ENCODE data around the gene THSD4.

The THSD4 gene

GRCh38 chr15:71220828-71221227, 105.6 kb downstream of the THSD4 start:
- ChIA-PET POLR2A (no interaction called here), CTCF (no interaction called here)
- Histone ChIP-seq H3K27ac (ENCODE audit: insufficient read depth in 1 of 2, low read depth in 1 of 2, low read length in 2 of 2, poor library complexity in 1 of 2, severe bottlenecking in 2 of 2) (no peak overlapping the region), H3K4me1 (ENCODE audit: control extremely low read depth in 1 of 4, control insufficient read depth in 4 of 4, insufficient read depth in 4 of 4, low read length in 3 of 4) (no peaks in the 10 kb centered on the region), H3K4me3 (ENCODE audit: control insufficient read depth in 1 of 7, extremely low read depth in 1 of 7, insufficient read depth in 4 of 7, low read depth in 2 of 7, low read length in 6 of 7) (no peak overlapping the region), H3K9me3 (ENCODE audit: control extremely low read depth in 1 of 5, control insufficient read depth in 4 of 5, insufficient read depth in 2 of 5, low read depth in 1 of 5, low read length in 4 of 5) (peaks cover 0 to 7% (median 0%) of the 10 kb centered on the region in 5 experiments), H3K27me3 (replicated peaks in 2 of 5; ENCODE audit: control insufficient read depth in 4 of 5, insufficient read depth in 5 of 5, low read length in 4 of 5) (peaks cover 0 to 45% (median 14%) of the 10 kb centered on the region in 5 experiments), H3K36me3 (ENCODE audit: control insufficient read depth in 4 of 4, insufficient read depth in 4 of 4, low read length in 3 of 4) (no peaks in the 10 kb centered on the region)
- WGBS (ENCODE audit: insufficient coverage), result 94% methylated on average over 2 of the region's 3 CpGs
- DNase-seq, result no peak

GRCh38 chr15:71221417-71221816, 106.1 kb downstream of the THSD4 start:
- Histone ChIP-seq H3K36me3 (ENCODE audit: control insufficient read depth in 4 of 4, insufficient read depth in 4 of 4, low read length in 3 of 4) (no peaks in the 10 kb centered on the region), H3K9me3 (ENCODE audit: control extremely low read depth in 1 of 5, control insufficient read depth in 4 of 5, insufficient read depth in 2 of 5, low read depth in 1 of 5, low read length in 4 of 5) (peaks cover 0 to 3% (median 0%) of the 10 kb centered on the region in 5 experiments), H3K27ac (ENCODE audit: insufficient read depth in 1 of 2, low read depth in 1 of 2, low read length in 2 of 2, poor library complexity in 1 of 2, severe bottlenecking in 2 of 2) (no peak overlapping the region), H3K4me1 (ENCODE audit: control extremely low read depth in 1 of 4, control insufficient read depth in 4 of 4, insufficient read depth in 4 of 4, low read length in 3 of 4) (no peaks in the 10 kb centered on the region), H3K4me3 (ENCODE audit: control insufficient read depth in 1 of 7, extremely low read depth in 1 of 7, insufficient read depth in 4 of 7, low read depth in 2 of 7, low read length in 6 of 7) (no peak overlapping the region), H3K27me3 (replicated peaks in 2 of 5; ENCODE audit: control insufficient read depth in 4 of 5, insufficient read depth in 5 of 5, low read length in 4 of 5) (peaks cover 0 to 39% (median 10%) of the 10 kb centered on the region in 5 experiments)
- DNase-seq, result no peak
- POLR2A ChIA-PET, result no interaction called here
- no CpG with 5 or more reads among the region's 2 CpGs for WGBS (ENCODE audit: insufficient coverage)
- CTCF ChIA-PET, result no interaction called here

- WGBS (ENCODE audit: insufficient coverage), result 100% methylated on average over 1 of the region's 2 CpGs
These were observed 108.2 kb downstream of the THSD4 start for GRCh38 chr15:71223516-71223915.

GRCh38 chr15:71224024-71224423, 108.8 kb downstream of the THSD4 start:
- Histone ChIP-seq H3K36me3 (ENCODE audit: control insufficient read depth in 4 of 4, insufficient read depth in 4 of 4, low read length in 3 of 4) (no peaks in the 10 kb centered on the region), H3K9me3 (ENCODE audit: control extremely low read depth in 1 of 5, control insufficient read depth in 4 of 5, insufficient read depth in 2 of 5, low read depth in 1 of 5, low read length in 4 of 5) (no peaks in the 10 kb centered on the region), H3K4me1 (ENCODE audit: control extremely low read depth in 1 of 4, control insufficient read depth in 4 of 4, insufficient read depth in 4 of 4, low read length in 3 of 4) (no peaks in the 10 kb centered on the region), H3K27me3 (replicated peaks in 2 of 5; ENCODE audit: control insufficient read depth in 4 of 5, insufficient read depth in 5 of 5, low read length in 4 of 5) (peaks cover 0 to 31% (median 11%) of the 10 kb centered on the region in 5 experiments), H3K27ac (ENCODE audit: insufficient read depth in 1 of 2, low read depth in 1 of 2, low read length in 2 of 2, poor library complexity in 1 of 2, severe bottlenecking in 2 of 2) (no peak overlapping the region), H3K4me3 (ENCODE audit: control insufficient read depth in 1 of 7, extremely low read depth in 1 of 7, insufficient read depth in 4 of 7, low read depth in 2 of 7, low read length in 6 of 7) (no peak overlapping the region)
- ChIA-PET POLR2A (no interaction called here), CTCF (no interaction called here)
- DNase-seq, result no peak
- WGBS (ENCODE audit: insufficient coverage), result 88% methylated on average over 4 of the region's 4 CpGs

More at GRCh38 chr15:71223516-71223915, 108.2 kb downstream of the THSD4 start:
- CTCF ChIA-PET, result no interaction called here
- POLR2A ChIA-PET, result no interaction called here
- Histone ChIP-seq H3K4me3 (ENCODE audit: control insufficient read depth in 1 of 7, extremely low read depth in 1 of 7, insufficient read depth in 4 of 7, low read depth in 2 of 7, low read length in 6 of 7) (no peak overlapping the region), H3K9me3 (ENCODE audit: control extremely low read depth in 1 of 5, control insufficient read depth in 4 of 5, insufficient read depth in 2 of 5, low read depth in 1 of 5, low read length in 4 of 5) (no peaks in the 10 kb centered on the region), H3K27me3 (replicated peaks in 2 of 5; ENCODE audit: control insufficient read depth in 4 of 5, insufficient read depth in 5 of 5, low read length in 4 of 5) (peaks cover 0 to 31% (median 11%) of the 10 kb centered on the region in 5 experiments), H3K27ac (ENCODE audit: insufficient read depth in 1 of 2, low read depth in 1 of 2, low read length in 2 of 2, poor library complexity in 1 of 2, severe bottlenecking in 2 of 2) (no peak overlapping the region), H3K4me1 (ENCODE audit: control extremely low read depth in 1 of 4, control insufficient read depth in 4 of 4, insufficient read depth in 4 of 4, low read length in 3 of 4) (no peaks in the 10 kb centered on the region), H3K36me3 (ENCODE audit: control insufficient read depth in 4 of 4, insufficient read depth in 4 of 4, low read length in 3 of 4) (no peaks in the 10 kb centered on the region)
- no peak for DNase-seq

- H3K9me3 ChIP-seq (ENCODE audit: control extremely low read depth in 1 of 5, control insufficient read depth in 4 of 5, insufficient read depth in 2 of 5, low read depth in 1 of 5, low read length in 4 of 5), result no peaks in the 10 kb centered on the region
- peaks cover 0 to 26% (median 13%) of the 10 kb centered on the region in 5 experiments for H3K27me3 ChIP-seq (replicated peaks in 2 of 5; ENCODE audit: control insufficient read depth in 4 of 5, insufficient read depth in 5 of 5, low read length in 4 of 5)
- no peak for DNase-seq
- POLR2A ChIA-PET, result no interaction called here
- CTCF ChIA-PET, result no interaction called here
- H3K27ac ChIP-seq (ENCODE audit: insufficient read depth in 1 of 2, low read depth in 1 of 2, low read length in 2 of 2, poor library complexity in 1 of 2, severe bottlenecking in 2 of 2), result no peak overlapping the region
- H3K4me3 ChIP-seq (ENCODE audit: control insufficient read depth in 1 of 7, extremely low read depth in 1 of 7, insufficient read depth in 4 of 7, low read depth in 2 of 7, low read length in 6 of 7), result no peak overlapping the region
- 100% methylated on average over 1 of the region's 2 CpGs for whole genome bisulfite sequencing (ENCODE audit: insufficient coverage)
- no peaks in the 10 kb centered on the region for H3K36me3 ChIP-seq (ENCODE audit: control insufficient read depth in 4 of 4, insufficient read depth in 4 of 4, low read length in 3 of 4)
- H3K4me1 ChIP-seq (ENCODE audit: control extremely low read depth in 1 of 4, control insufficient read depth in 4 of 4, insufficient read depth in 4 of 4, low read length in 3 of 4), result no peaks in the 10 kb centered on the region
These were observed 110.6 kb downstream of the THSD4 start for GRCh38 chr15:71225851-71226250.

- POLR2A ChIA-PET, result no interaction called here
- no peak overlapping the region for H3K27ac ChIP-seq (ENCODE audit: insufficient read depth in 1 of 2, low read depth in 1 of 2, low read length in 2 of 2, poor library complexity in 1 of 2, severe bottlenecking in 2 of 2)
- no peaks in the 10 kb centered on the region for H3K9me3 ChIP-seq (ENCODE audit: control extremely low read depth in 1 of 5, control insufficient read depth in 4 of 5, insufficient read depth in 2 of 5, low read depth in 1 of 5, low read length in 4 of 5)
- DNase-seq, result no peak
- no peaks in the 10 kb centered on the region for H3K36me3 ChIP-seq (ENCODE audit: control insufficient read depth in 4 of 4, insufficient read depth in 4 of 4, low read length in 3 of 4)
- CTCF ChIA-PET, result no interaction called here
- H3K4me3 ChIP-seq (ENCODE audit: control insufficient read depth in 1 of 7, extremely low read depth in 1 of 7, insufficient read depth in 4 of 7, low read depth in 2 of 7, low read length in 6 of 7), result no peak overlapping the region
- WGBS (ENCODE audit: insufficient coverage), result 95% methylated on average over 13 of the region's 15 CpGs
- no peaks in the 10 kb centered on the region for H3K4me1 ChIP-seq (ENCODE audit: control extremely low read depth in 1 of 4, control insufficient read depth in 4 of 4, insufficient read depth in 4 of 4, low read length in 3 of 4)
- peaks cover 0 to 26% (median 13%) of the 10 kb centered on the region in 5 experiments for H3K27me3 ChIP-seq (replicated peaks in 2 of 5; ENCODE audit: control insufficient read depth in 4 of 5, insufficient read depth in 5 of 5, low read length in 4 of 5)
These were observed 111.5 kb downstream of the THSD4 start for GRCh38 chr15:71226536-71227455.

- no peak for DNase-seq
- no peak overlapping the region for H3K4me3 ChIP-seq (ENCODE audit: control insufficient read depth in 1 of 7, extremely low read depth in 1 of 7, insufficient read depth in 4 of 7, low read depth in 2 of 7, low read length in 6 of 7)
- no peak overlapping the region for H3K27ac ChIP-seq (ENCODE audit: insufficient read depth in 1 of 2, low read depth in 1 of 2, low read length in 2 of 2, poor library complexity in 1 of 2, severe bottlenecking in 2 of 2)
- H3K9me3 ChIP-seq (ENCODE audit: control extremely low read depth in 1 of 5, control insufficient read depth in 4 of 5, insufficient read depth in 2 of 5, low read depth in 1 of 5, low read length in 4 of 5), result no peaks in the 10 kb centered on the region
- ChIA-PET POLR2A (no interaction called here), CTCF (no interaction called here)
- WGBS (ENCODE audit: insufficient coverage), result 89% methylated on average over 1 of the region's 1 CpG
- peaks cover 0 to 17% (median 5%) of the 10 kb centered on the region in 5 experiments for H3K27me3 ChIP-seq (replicated peaks in 2 of 5; ENCODE audit: control insufficient read depth in 4 of 5, insufficient read depth in 5 of 5, low read length in 4 of 5)
- H3K36me3 ChIP-seq (ENCODE audit: control insufficient read depth in 4 of 4, insufficient read depth in 4 of 4, low read length in 3 of 4), result no peaks in the 10 kb centered on the region
- no peaks in the 10 kb centered on the region for H3K4me1 ChIP-seq (ENCODE audit: control extremely low read depth in 1 of 4, control insufficient read depth in 4 of 4, insufficient read depth in 4 of 4, low read length in 3 of 4)
These were observed 113.1 kb downstream of the THSD4 start for GRCh38 chr15:71228403-71228802.
